HS-5 (cell line): ENCODE data around the gene SST.

Experiments used
- DNase-seq: peaks from one replicate; pipeline ENCODE4 v3.0.0-alpha.2; 2012; ENCODE audit warnings: low read depth

SST gene

DNA sequence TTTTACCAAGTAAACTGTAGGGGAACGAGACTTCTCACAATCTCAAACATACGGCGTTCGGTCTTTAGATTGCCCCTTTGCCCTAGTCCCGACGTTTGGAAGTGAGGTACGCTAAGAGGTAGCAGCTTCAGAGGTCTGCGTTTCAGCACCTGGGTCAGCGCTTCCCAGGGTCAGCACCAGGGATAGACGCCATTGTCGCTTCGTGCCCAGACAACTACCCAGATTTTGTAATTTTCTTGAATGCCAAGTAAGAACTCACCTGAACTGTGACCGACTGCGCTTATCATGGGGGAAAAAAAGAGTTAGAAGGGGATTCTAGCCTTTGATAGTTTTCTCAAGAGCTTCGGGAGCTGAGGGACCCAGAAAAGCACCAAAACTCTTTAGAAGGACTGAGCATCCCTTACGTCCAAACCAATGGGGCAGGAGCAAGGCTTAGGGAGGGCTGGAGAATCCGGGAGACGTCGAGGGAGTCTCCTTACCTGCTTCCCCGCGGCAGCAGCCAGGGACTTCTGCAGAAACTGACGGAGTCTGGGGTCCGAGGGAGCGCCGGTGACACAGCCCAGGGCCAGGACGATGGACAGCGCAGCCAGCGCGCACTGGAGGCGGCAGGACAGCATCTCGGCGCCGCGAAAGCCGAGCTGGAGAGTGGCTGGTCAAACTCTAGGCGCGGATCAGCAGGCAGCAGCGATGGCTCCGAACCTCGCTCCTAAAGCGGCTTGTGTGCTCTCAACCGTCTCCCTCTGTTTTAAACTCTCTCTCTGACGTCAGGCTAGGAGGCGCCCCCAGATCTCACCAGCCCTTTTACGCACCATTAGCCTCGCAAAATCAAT lies at the start of gene SST:
TSS of gene SST (minus strand) at position 720 of the 830 bp plus-strand sequence. CDS start at position 617, 103 bp downstream.
- DNase-seq, result no peak

GRCh38 chr3:187719628-187720336 lies 49.6 kb upstream of the SST start:
- DNase-seq, result no peak

DNA sequence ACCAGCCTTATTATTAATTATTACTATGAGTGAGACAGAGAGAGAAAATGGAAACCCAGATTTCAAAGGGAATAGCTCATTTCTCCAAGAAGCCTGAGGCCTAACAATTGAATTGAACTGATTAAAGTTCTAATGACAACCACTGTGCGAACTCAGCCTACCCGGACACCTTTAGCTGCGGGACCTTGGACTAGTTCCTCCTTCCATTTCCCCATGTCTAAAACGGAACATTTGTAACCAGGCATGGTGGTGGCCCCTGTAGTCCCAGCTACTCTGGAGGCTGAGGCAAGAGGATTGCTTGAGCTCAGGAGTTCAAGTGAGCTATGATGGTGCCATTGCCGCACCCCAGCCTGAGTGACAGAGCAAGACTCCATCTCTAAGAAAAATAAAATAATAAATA lies 48.6 kb upstream of the SST start:
- DNase-seq, result no peak

DNA sequence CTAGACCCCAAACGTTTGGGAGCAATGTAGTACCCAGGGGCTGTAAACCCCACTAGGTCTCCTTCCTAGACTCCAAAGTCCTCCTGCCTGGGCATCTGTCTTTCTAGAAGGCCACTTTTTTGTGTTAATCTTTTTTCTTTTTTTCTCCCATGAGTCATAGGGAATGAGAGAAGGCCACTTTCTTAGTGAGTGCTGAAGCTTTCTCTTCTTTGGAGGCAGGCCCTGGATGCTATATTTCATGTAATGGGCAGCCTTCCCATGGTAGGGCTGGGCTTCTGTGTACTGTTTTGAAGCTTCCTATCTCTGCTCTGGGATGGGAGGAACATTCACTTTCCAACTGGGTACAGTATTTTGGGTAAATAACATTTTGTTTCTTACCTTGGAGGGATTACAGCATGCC lies 47.4 kb upstream of the SST start:
- DNase-seq, result no peak

GRCh38 chr3:187714404-187714979 lies 44.3 kb upstream of the SST start:
- DNase-seq, result no peak

GRCh38 chr3:187713504-187713903 lies 43.3 kb upstream of the SST start:
- no peak for DNase-seq

- no peak for DNase-seq
Observed at GRCh38 chr3:187709155-187709554, 39.0 kb upstream of the SST start.

DNA sequence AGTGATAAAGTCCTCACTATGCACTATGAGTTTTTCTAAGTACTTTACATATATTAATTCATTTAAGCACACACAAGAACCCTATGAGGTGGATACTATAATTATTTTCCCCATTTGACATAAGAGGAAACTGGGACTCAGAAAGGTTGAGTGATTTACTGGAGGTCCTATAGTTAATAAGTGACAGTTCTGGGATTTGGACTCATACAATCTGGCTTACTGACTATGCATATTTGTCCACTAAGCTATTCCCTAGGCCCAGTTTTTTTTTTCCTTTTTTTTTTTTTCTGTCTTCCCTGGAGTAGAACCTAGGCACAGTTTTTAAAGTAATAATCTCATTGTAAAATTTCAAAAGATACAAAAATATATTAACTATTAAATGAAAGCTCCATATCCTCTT lies 38.5 kb upstream of the SST start:
- DNase-seq, result no peak

DNA sequence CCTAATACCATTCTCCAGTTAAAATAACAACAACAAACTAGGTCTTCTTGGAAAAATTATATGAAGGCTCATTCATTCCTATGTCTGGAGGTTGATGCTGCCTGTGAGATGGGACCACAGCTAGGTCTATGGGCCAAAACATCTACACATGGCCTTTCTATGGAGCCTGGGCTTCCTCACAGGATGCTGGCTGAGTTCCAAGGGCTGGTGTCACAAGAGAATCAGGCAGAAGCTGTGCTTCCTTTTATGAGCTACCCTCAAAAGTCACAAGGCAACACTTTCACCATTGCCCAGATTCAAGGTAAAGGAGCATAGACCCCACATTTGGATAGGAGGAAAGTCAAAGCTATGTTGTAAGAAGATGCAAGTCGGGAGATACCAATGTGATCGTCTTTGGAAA lies 36.8 kb upstream of the SST start:
- DNase-seq, result no peak

- DNase-seq, result no peak
Observed at GRCh38 chr3:187705164-187705563, 35.0 kb upstream of the SST start.

DNA sequence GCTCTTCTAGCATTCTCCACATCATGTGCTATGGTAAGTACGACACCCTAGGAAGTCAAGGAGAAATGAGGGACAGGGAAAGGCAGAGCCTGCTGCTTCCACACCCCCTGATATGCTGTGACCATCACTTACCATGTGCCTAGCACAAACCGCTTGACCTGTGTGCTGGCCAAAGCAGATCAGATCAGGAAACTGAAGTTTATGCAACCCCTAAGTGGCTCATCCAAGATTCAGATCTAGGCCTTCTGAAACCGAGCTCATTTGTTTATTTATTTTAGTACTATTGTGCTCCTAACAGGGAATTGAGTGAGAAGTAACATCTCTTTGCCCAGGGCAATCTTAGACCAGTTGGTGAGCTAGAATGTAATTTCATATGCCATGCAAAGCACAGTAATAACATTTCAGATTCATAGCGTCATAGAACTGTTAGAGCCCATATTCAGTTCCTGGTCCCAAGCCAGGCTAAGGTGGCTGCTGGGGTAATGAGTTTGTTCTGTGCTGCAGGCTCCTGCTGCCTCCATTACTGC lies 32.4 kb upstream of the SST start, which contains the start of gene RTP2:
TSS of gene RTP2 (minus strand) at position 51 of the 527 bp plus-strand sequence. CDS start 429 bp downstream, outside the sequence.
- DNase-seq, result no peak

- no peak for DNase-seq
Observed at GRCh38 chr3:187700249-187700648, 30.1 kb upstream of the SST start.

DNA sequence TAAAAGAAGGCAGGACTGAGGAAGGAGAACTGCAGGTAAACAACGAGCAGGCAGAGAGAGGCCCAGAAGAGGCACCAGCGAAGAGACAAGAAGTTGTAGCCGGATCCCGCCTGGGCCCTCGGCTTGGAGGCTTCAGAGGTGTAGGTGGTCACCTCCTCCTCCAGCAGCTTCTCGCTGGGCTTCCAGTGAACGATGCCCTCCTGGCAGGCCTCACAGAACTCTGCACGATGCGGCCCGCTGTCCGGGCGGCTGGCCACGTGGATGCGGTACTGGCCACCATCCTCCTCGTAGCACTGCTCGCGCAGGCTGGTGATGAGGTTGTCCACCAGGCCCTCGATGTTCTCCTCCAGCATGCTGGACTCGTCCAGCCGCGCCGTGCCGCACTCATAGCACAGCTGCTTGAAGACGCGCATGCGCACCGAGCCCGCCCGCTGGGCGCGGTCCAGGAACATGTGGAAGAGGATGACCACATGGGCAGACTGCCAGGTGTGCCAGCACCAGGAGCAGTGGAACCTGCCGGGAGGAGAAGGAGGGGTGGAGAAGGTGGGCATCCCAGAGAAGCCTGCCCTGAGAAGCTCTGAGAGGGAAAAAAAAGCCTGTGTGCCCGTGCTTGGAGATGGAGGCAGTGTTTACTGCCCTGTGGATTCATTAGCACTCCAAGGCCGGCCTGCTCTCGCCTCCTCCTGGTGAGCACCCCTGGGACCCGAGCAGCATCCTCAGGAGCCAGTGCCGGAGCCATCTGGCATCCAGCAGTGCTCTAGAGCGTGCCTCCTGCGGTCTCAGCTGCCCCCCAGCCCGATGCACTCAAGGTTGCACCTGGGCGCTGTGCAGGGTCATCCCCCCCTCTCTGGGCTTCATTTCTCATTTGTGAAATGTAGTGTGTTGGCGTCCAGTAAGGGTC lies 28.6 kb upstream of the SST start:
- DNase-seq, result no peak

DNA sequence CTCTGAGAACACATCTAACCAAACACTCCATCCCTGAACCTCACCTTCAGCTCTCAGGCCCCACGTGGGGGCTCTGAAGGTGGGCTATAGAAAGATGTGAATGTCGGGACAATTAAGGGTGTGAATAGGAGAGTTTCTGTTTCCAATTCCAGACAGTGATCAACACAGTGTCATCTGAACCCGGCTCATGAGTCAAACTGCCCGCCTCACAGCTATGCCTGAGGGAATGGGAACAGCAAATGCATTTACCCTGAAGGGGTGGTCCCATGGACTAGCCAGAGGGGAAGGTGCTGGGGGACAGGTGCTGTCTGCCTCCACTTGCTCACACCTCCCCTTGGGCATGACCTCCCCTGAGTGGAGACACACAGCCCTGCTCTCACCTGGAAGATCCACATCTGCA lies 25.8 kb upstream of the SST start:
- DNase-seq, result no peak

DNA sequence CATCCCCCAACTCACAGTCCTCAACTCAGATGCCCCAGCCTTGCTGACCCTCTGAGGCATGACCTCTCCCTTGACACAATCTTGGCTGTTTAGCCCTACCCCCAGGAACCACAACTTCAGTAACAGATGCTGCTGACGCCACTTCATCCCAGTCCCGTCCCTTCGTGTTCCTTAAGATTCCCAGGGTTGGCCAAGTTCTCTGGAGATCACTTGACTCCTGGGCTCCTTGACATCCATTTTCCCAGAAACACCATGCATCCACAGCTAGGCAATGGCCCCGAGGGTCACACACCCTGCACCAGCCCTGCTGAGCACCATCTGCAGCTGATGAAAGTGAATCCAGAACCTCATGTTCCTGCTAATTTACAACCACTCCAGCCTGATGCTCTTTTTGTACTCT lies 25.3 kb upstream of the SST start:
- no peak for DNase-seq

GRCh38 chr3:187694801-187695200 lies 24.6 kb upstream of the SST start:
- DNase-seq, result no peak

DNA sequence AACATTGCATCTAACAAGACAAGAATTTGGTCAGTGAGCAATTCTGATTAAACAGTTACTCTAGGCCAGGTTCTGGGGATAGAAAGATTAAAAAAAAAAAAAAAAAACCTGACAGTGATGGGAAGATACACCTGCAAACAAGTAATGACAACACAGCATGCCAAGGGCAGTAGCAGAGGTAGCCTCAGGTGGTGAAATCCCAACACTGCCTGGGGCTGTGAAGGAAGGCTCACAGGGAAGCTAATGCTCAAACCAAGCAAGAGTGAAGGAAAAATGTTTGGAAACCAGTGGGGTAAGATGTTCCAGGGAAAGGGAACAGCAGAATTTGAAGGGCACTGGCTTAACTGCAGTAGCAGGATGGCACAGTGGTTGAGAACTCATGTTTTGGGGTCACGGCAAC lies 23.2 kb upstream of the SST start:
- no peak for DNase-seq

- peak; percentile 55 for DNase-seq
Observed at GRCh38 chr3:187689984-187690383, 19.8 kb upstream of the SST start.

DNA sequence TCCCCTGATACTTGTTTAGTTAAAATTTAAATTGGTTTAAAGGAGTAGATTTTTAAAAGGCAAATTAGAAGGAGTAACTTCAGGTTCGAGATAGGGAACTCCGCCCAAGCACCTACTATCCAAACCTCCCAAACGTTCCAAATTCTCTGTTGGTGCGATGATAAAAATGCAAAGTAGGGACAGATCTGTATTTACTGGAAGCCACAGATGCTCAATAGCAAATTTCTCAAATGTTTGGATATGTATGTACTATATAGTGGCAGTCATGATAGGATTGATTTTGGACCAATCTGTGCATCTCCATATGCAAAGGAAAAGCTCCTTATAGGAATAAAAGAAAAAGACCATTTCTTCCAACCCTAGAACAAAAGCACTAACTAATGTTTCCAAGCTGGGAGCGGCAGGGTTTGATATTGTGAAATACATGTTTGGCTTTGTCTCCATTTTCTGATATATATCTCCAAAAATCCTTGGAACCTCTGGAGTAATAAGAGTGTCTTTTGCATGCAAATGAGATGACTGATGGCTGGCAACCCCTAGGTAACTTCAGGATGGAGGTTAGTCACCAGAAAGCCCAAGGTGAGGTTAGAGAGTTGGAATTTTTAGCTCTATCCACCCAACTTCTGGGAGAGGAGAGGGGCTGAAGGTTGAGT lies 16.6 kb upstream of the SST start:
- no peak for DNase-seq

DNA sequence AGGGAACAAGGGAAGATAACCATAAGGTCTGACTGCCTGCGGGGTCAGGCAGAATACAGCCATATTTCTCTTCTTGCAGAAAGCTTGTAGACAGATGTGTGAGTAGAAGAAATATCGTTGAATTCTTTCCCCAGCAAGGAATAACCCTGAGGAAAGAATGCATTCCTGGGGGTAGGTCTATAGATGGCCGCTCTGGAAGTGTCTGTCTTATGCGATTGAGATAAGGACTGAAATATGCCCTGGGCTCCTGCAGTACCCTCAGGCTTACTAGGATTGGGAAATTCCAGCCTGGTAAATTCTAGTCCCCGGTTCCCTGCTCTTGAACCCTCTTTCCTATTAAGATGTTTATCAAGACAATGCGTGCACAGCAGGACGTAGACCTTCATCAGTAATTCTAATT lies 15.8 kb upstream of the SST start:
- DNase-seq, result no peak

DNA sequence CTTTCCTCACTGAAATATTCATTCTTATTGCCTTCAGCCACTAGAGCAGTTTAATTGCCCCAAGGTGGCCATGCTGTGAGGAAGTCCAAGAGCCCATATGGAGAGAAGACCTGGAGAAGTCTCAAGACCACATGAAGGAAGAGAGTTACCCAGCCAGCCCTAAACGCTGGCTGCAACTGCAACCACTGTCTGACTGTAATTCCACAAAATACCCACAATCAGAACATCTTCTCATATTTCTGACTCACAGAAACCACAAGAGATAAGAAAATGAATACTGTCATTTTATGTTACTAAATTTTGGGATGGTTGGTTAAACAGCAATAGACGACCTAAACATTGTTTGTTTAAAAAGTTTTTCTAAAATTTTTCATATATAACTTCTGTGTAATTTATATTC lies 14.7 kb upstream of the SST start:
- peak; percentile 34 for DNase-seq
